HCT116 (cell line): ENCODE data around the gene LEMD1. TPM values are rescaled to one million over a fixed set of nuclear protein-coding genes. Genes with fewer than 3 reads are reported as not detected.

ENCODE experiments used
- ATAC-seq: fragments of 200-7000 bp; cut with Tn5 transposase; 2 replicates; pipeline ENCODE4 v1.9.1; 2020; ENCODE audit warnings: mild to moderate bottlenecking, moderate library complexity
- BruUV-seq: library from RNA; stranded (reverse); fragments of 400-500 nt; replicated peaks from 2 replicates; lab custom pipeline; 2021; lab: Mats Ljungman, UMichigan
- CTCF ChIA-PET: fragments of 300-600 bp; sonication (Branson Sonifier 250); formaldehyde crosslinking; loops from one replicate; lab custom pipeline; 2021; ENCODE audit warnings: antibody characterized with exemption; lab: Charles Lee
- POLR2A ChIA-PET: fragments of 300-600, 350-600 bp; sonication (Branson Sonifier 250); formaldehyde crosslinking; loops from one replicate; lab custom pipeline; 2021; ENCODE audit warnings: antibody characterized with exemption; lab: Charles Lee
- RAD21 ChIA-PET, 2 experiments: fragments of 300-600 bp; sonication (Branson Sonifier 250); formaldehyde crosslinking; loops; one replicate each; lab custom pipeline; 2023; ENCODE audit warnings: low total read pairs in 2 of 2; ENCODE audit not compliant: uncharacterized antibody in 2 of 2, unreplicated experiment in 2 of 2, low non-redundant PET in 1 of 2; lab: Charles Lee
- DNase-seq: peaks from one replicate; pipeline ENCODE4 v3.0.0-alpha.2; 2010; ENCODE audit warnings: low read depth, low spot score
- H2AFZ ChIP-seq: fragments of 200-600 bp; shearing (Covaris generic), sonication (generic); 2 replicates; pipeline ENCODE4 v1.6.1; 2017; ENCODE audit warnings: low read depth, mixed run types, mixed read lengths, antibody characterized with exemption, low read length; ENCODE audit not compliant: poor library complexity, severe bottlenecking
- H3K27ac ChIP-seq: 2 replicates; pipeline ENCODE4 v1.5.1; 2012; ENCODE audit warnings: low read depth, low read length
- H3K27me3 ChIP-seq: fragments of 200-600 bp; sonication (generic); 2 replicates; pipeline ENCODE4 v1.6.1; 2016; ENCODE audit warnings: mixed run types, low read length, mixed read lengths; ENCODE audit not compliant: insufficient read depth
- H3K36me3 ChIP-seq, 2 experiments: fragments of 200-500 bp in 1 of 2; fragments of 200-600 bp in 1 of 2; sonication (Bioruptor generic) in 1 of 2; sonication (generic) in 1 of 2; 2 replicates each; pipeline versions ENCODE4 v1.5.1 to v1.6.1; 2014 to 2016; ENCODE audit warnings: low read length in 2 of 2, inconsistent platforms in 1 of 2, mixed read lengths in 1 of 2, mixed run types in 1 of 2; ENCODE audit not compliant: insufficient read depth in 2 of 2, control insufficient read depth in 1 of 2
- H3K4me1 ChIP-seq, 2 experiments: fragments of 200-600 bp in 1 of 2; sonication (generic) in 1 of 2; 2 replicates each; pipeline versions ENCODE4 v1.5.1 to v1.6.1; 2012 to 2017; ENCODE audit warnings: low read length in 2 of 2, inconsistent platforms in 1 of 2, mild to moderate bottlenecking in 1 of 2, mixed read lengths in 1 of 2, mixed run types in 1 of 2, moderate library complexity in 1 of 2; ENCODE audit not compliant: insufficient read depth in 2 of 2, control insufficient read depth in 1 of 2
- H3K4me2 ChIP-seq: fragments of 200-600 bp; sonication (generic); 2 replicates; pipeline ENCODE4 v1.6.1; 2017; ENCODE audit warnings: mixed run types, low read length, mixed read lengths
- H3K4me3 ChIP-seq, 2 experiments: fragments of 200-600 bp in 1 of 2; sonication (generic) in 1 of 2; replicated peaks in 1 of 2; 2 replicates each; pipeline ENCODE4 v1.5.1; 2011 to 2016; ENCODE audit warnings: low read length in 2 of 2, control low read depth in 1 of 2, low read depth in 1 of 2, mild to moderate bottlenecking in 1 of 2, mixed read lengths in 1 of 2, mixed run types in 1 of 2
- H3K79me2 ChIP-seq: fragments of 200-600 bp; sonication (generic); 2 replicates; pipeline ENCODE4 v1.6.1; 2017; ENCODE audit warnings: mild to moderate bottlenecking, mixed run types, low read length, moderate library complexity, mixed read lengths; ENCODE audit not compliant: insufficient read depth
- H3K9ac ChIP-seq: fragments of 200-600 bp; sonication (generic); 2 replicates; pipeline ENCODE4 v1.6.1; 2016; ENCODE audit warnings: low read length, mixed read lengths
- H3K9me2 ChIP-seq: fragments of 200-600 bp; sonication (generic), shearing (Covaris generic); 2 replicates; pipeline ENCODE4 v1.6.1; 2017; ENCODE audit warnings: mixed run types, mild to moderate bottlenecking, moderate library complexity; ENCODE audit not compliant: insufficient read depth
- H3K9me3 ChIP-seq, 2 experiments: fragments of 200-500 bp in 1 of 2; fragments of 200-600 bp in 1 of 2; sonication (Bioruptor generic) in 1 of 2; sonication (generic) in 1 of 2; 2 replicates each; pipeline ENCODE4 v1.6.1; 2014 to 2017; ENCODE audit warnings: low read length in 2 of 2, mixed read lengths in 2 of 2, inconsistent platforms in 1 of 2, low read depth in 1 of 2, mild to moderate bottlenecking in 1 of 2, mixed run types in 1 of 2, moderate library complexity in 1 of 2; ENCODE audit not compliant: control insufficient read depth in 1 of 2, insufficient read depth in 1 of 2
- H4K20me1 ChIP-seq: fragments of 200-600 bp; sonication (generic), shearing (Covaris generic); 2 replicates; pipeline ENCODE4 v1.6.1; 2017; ENCODE audit warnings: mixed run types, mild to moderate bottlenecking, moderate library complexity; ENCODE audit not compliant: insufficient read depth
- CBX3 ChIP-seq: IDR thresholded peaks from 2 replicates; pipeline ENCODE4 v1.6.1; 2012; ENCODE audit warnings: low read depth
- EGR1 ChIP-seq: IDR thresholded peaks from 2 replicates; pipeline ENCODE4 v1.6.1; 2012; ENCODE audit warnings: low read depth
- ELF1 ChIP-seq: IDR thresholded peaks from 2 replicates; pipeline ENCODE4 v1.6.1; 2012; ENCODE audit warnings: low read depth, borderline replicate concordance
- FOSL1 ChIP-seq: IDR thresholded peaks from 2 replicates; pipeline ENCODE4 v1.6.1; 2012; ENCODE audit warnings: low read depth
- JUND ChIP-seq: IDR thresholded peaks from 2 replicates; pipeline ENCODE4 v1.6.1; 2012
- POLR2A ChIP-seq: IDR thresholded peaks from 2 replicates; pipeline ENCODE4 v1.7.0; 2011; ENCODE audit warnings: borderline replicate concordance; ENCODE audit not compliant: insufficient read depth, insufficient read length; ENCODE audit errors: extremely low read depth
- POLR2AphosphoS5 ChIP-seq: IDR thresholded peaks from 2 replicates; pipeline ENCODE4 v1.6.1; 2011; ENCODE audit warnings: mild to moderate bottlenecking, low read depth, low read length, moderate library complexity
- SIN3A ChIP-seq: IDR thresholded peaks from 2 replicates; pipeline ENCODE4 v1.6.1; 2012; ENCODE audit warnings: low read depth
- SRF ChIP-seq: IDR thresholded peaks from 2 replicates; pipeline ENCODE4 v1.6.1; 2012; ENCODE audit warnings: low read depth
- ZNF274 ChIP-seq: fragments of 200-500 bp; sonication (Bioruptor generic); IDR thresholded peaks from 2 replicates; pipeline ENCODE4 v1.6.1; 2014; ENCODE audit warnings: mild to moderate bottlenecking, low read depth, low read length, inconsistent platforms
- intact Hi-C: fragments of 100-400 bp; cut with micrococcal nuclease; formaldehyde crosslinking; loops from 2 replicates; pipeline ENCODE4 v1.10.0; 2022
- total RNA-seq: library from RNA; stranded (reverse); gene quantifications from one replicate; pipeline ENCODE4 v1.2.1, GENCODE V29; 2021; ENCODE audit not compliant: unreplicated experiment
- TF ChIP-seq, protein P1 (sequence below): IDR thresholded peaks from 2 replicates; pipeline ENCODE4 v1.6.1; 2012; ENCODE audit warnings: low read depth
- TF ChIP-seq, protein P2 (sequence below), 3 experiments: fragments of 200-600 bp in 1 of 3; sonication (generic) in 1 of 3; IDR thresholded peaks in 2 of 3; conservative IDR thresholded peaks in 1 of 3; 2 replicates each; pipeline ENCODE4 v1.5.1; 2012 to 2017; ENCODE audit warnings: low read depth in 2 of 3, low read length in 2 of 3, antibody characterized with exemption in 1 of 3, borderline replicate concordance in 1 of 3, control low read depth in 1 of 3, mild to moderate bottlenecking in 1 of 3, mixed read lengths in 1 of 3, mixed run types in 1 of 3, moderate library complexity in 1 of 3; ENCODE audit not compliant: insufficient read depth in 1 of 3
- TF ChIP-seq, protein P3 (sequence below): IDR thresholded peaks from 2 replicates; pipeline ENCODE4 v1.6.1; 2011; ENCODE audit warnings: mild to moderate bottlenecking, low read length, moderate library complexity; ENCODE audit not compliant: insufficient replicate concordance; ENCODE audit errors: extremely low read depth

LEMD1 gene
- total RNA-seq, 1 experiment from 2014 or later: 11.9 TPM

DNA sequence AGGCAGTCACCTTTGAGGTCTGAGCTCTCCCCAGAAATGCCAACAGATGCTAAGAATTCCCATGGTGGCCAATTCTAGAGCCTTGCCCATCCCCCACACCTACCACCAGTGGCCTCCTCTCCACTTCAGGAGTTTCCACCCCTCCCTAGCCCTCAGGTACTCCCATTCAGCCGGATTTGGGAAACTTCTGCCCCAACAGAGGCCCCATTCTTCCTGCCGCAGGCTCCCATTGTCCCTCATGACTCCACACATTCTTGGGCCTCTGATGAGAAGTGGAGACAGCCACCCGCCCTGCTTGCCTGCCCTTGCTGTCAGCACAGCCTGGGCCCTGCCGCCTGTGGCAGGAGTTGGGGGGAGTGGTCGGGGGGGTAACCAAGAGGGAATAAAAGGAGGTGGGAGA, 29.3 kb upstream of the LEMD1 start:
- Histone ChIP-seq H3K27me3 (0 out of 2 replicates have a peak, but pooled peaks cover 3% of the 10 kb centered on the region), H3K27ac (peak overlapping the region; percentile 71), H4K20me1 (no peaks in the 10 kb centered on the region), H3K4me3 (no peak overlapping the region; a peak in 2 of 4 replicates), H3K9me2 (no peaks in the 10 kb centered on the region), H3K9ac (peak overlapping the region; percentile 61; the same call in 1 of the 2 replicates), H3K4me1 (peaks cover 47 to 82% of the 10 kb centered on the region in 2 experiments), H3K36me3 (peaks cover 0 to 8% of the 10 kb centered on the region in 2 experiments; a peak in 1 of 4 replicates), H3K9me3 (no peaks in the 10 kb centered on the region), H3K4me2 (peak overlapping the region; percentile 90), H2AFZ (no peak overlapping the region), H3K79me2 (peaks cover 26% of the 10 kb centered on the region)
- ATAC-seq: no peak
- intact Hi-C loops: no loop called here
- ChIA-PET RAD21 (interaction anchor here (0.6 to 0.9 kb wide), 2 partner anchors 97 to 222 kb away, joined by 3 to 6 read pairs; no protein-coding TSS in a partner anchor), CTCF (interaction anchor here (1.4 kb wide), 1 partner anchor 178 kb away, joined by 5 read pairs; no protein-coding TSS in a partner anchor), POLR2A (interaction anchor here (1.8 to 2.3 kb wide), 3 partner anchors 9 to 27 kb away, joined by 10 to 18 read pairs (median 12); no protein-coding TSS in a partner anchor)
- no peak for TF ChIP-seq JUND
- TF ChIP-seq SRF: no peak
- TF ChIP-seq EGR1: no peak
- TF ChIP-seq FOSL1: no peak
- TF ChIP-seq ZNF274: no peak
- TF ChIP-seq, protein P1, sequence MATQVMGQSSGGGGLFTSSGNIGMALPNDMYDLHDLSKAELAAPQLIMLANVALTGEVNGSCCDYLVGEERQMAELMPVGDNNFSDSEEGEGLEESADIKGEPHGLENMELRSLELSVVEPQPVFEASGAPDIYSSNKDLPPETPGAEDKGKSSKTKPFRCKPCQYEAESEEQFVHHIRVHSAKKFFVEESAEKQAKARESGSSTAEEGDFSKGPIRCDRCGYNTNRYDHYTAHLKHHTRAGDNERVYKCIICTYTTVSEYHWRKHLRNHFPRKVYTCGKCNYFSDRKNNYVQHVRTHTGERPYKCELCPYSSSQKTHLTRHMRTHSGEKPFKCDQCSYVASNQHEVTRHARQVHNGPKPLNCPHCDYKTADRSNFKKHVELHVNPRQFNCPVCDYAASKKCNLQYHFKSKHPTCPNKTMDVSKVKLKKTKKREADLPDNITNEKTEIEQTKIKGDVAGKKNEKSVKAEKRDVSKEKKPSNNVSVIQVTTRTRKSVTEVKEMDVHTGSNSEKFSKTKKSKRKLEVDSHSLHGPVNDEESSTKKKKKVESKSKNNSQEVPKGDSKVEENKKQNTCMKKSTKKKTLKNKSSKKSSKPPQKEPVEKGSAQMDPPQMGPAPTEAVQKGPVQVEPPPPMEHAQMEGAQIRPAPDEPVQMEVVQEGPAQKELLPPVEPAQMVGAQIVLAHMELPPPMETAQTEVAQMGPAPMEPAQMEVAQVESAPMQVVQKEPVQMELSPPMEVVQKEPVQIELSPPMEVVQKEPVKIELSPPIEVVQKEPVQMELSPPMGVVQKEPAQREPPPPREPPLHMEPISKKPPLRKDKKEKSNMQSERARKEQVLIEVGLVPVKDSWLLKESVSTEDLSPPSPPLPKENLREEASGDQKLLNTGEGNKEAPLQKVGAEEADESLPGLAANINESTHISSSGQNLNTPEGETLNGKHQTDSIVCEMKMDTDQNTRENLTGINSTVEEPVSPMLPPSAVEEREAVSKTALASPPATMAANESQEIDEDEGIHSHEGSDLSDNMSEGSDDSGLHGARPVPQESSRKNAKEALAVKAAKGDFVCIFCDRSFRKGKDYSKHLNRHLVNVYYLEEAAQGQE: no peak
- TF ChIP-seq CBX3: no peak
- TF ChIP-seq SIN3A: no peak
- TF ChIP-seq POLR2A: no peak
- no peak for TF ChIP-seq POLR2AphosphoS5
- TF ChIP-seq, protein P2, sequence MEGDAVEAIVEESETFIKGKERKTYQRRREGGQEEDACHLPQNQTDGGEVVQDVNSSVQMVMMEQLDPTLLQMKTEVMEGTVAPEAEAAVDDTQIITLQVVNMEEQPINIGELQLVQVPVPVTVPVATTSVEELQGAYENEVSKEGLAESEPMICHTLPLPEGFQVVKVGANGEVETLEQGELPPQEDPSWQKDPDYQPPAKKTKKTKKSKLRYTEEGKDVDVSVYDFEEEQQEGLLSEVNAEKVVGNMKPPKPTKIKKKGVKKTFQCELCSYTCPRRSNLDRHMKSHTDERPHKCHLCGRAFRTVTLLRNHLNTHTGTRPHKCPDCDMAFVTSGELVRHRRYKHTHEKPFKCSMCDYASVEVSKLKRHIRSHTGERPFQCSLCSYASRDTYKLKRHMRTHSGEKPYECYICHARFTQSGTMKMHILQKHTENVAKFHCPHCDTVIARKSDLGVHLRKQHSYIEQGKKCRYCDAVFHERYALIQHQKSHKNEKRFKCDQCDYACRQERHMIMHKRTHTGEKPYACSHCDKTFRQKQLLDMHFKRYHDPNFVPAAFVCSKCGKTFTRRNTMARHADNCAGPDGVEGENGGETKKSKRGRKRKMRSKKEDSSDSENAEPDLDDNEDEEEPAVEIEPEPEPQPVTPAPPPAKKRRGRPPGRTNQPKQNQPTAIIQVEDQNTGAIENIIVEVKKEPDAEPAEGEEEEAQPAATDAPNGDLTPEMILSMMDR (IDR thresholded peaks at IDR 0.05 in 2 of 3, conservative IDR thresholded peaks at IDR 0.05 in 1 of 3; ENCODE audit: borderline replicate concordance in 1 of 3, insufficient read depth in 1 of 3, low read depth in 2 of 3, low read length in 2 of 3): no peak
- TF ChIP-seq, protein P3, sequence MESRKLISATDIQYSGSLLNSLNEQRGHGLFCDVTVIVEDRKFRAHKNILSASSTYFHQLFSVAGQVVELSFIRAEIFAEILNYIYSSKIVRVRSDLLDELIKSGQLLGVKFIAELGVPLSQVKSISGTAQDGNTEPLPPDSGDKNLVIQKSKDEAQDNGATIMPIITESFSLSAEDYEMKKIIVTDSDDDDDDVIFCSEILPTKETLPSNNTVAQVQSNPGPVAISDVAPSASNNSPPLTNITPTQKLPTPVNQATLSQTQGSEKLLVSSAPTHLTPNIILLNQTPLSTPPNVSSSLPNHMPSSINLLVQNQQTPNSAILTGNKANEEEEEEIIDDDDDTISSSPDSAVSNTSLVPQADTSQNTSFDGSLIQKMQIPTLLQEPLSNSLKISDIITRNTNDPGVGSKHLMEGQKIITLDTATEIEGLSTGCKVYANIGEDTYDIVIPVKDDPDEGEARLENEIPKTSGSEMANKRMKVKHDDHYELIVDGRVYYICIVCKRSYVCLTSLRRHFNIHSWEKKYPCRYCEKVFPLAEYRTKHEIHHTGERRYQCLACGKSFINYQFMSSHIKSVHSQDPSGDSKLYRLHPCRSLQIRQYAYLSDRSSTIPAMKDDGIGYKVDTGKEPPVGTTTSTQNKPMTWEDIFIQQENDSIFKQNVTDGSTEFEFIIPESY: no peak
- TF ChIP-seq ELF1: no peak
- BruUV-seq: no TSS peak
- DNase-seq: no peak
